Measurements from ENCODE around the gene AGRN. TPM values are rescaled to one million over a fixed set of nuclear protein-coding genes. Genes with fewer than 3 reads are reported as not detected.

AGRN gene
- total RNA-seq, 1 experiment from 2014 or later, result 134 TPM

GRCh38 chr1:1059494-1060280 lies 39.8 kb downstream of the AGRN start:
- TSS peak; percentile 68 for BruUV-seq (replicated peaks)
- no peaks in the 10 kb centered on the region for H3K27me3 ChIP-seq (ENCODE audit: insufficient read depth, low read length)
- peak overlapping the region; percentile 98 for H3K4me2 ChIP-seq (ENCODE audit: low read length)
- intact Hi-C loops (cut with micrococcal nuclease), result loop anchor here (5.0 kb wide), 2 partner anchors 42 to 77 kb away; partner anchors contain the start of gene PERM1
- H3K4me3 ChIP-seq (replicated peaks in 1 of 2; ENCODE audit: low read depth in 1 of 2, low read length in 2 of 2), result peak overlapping the region; percentile 69 to 71
- peak overlapping the region; percentile 69; the same call in 1 of the 2 replicates for H3K27ac ChIP-seq (ENCODE audit: low read depth, low read length)
- ChIA-PET POLR2A (interaction anchor here (1.1 to 1.2 kb wide), 4 partner anchors 39 to 53 kb away, joined by 3 to 4 read pairs (median 4); partner anchors contain the start of gene ISG15), RAD21 (ENCODE audit: low non-redundant PET in 1 of 2, low total read pairs in 2 of 2, uncharacterized antibody in 2 of 2, unreplicated experiment in 2 of 2) (no interaction called here), CTCF (interaction anchor here (1.2 to 1.8 kb wide), 4 partner anchors 14 to 52 kb away, joined by 3 to 5 read pairs (median 4); partner anchors contain the start of gene RNF223)
- no peaks in the 10 kb centered on the region for H3K9me3 ChIP-seq (ENCODE audit: control insufficient read depth in 1 of 2, insufficient read depth in 1 of 2, low read depth in 1 of 2, low read length in 2 of 2)
- DNase-seq (ENCODE audit: low read depth, low spot score), result no peak
- peaks cover 0 to 3% of the 10 kb centered on the region in 2 experiments; a peak in 1 of 4 replicates for H3K36me3 ChIP-seq (ENCODE audit: control insufficient read depth in 1 of 2, insufficient read depth in 2 of 2, low read length in 2 of 2)
- H3K9me2 ChIP-seq (ENCODE audit: insufficient read depth), result no peaks in the 10 kb centered on the region
- TF ChIP-seq POLR2AphosphoS5 (IDR thresholded peaks at IDR 0.05; ENCODE audit: low read depth, low read length), result peak; percentile 77
- peak; percentile 56 for TF ChIP-seq POLR2A (IDR thresholded peaks at IDR 0.05; ENCODE audit: borderline replicate concordance, extremely low read depth, insufficient read depth, insufficient read length)
- no peak for TF ChIP-seq EGR1 (IDR thresholded peaks at IDR 0.05; ENCODE audit: low read depth)
- peak; percentile 36; the same call in 1 of the 2 replicates for TF ChIP-seq ZFX (IDR thresholded peaks at IDR 0.05)
- no peak for TF ChIP-seq ZBTB33 (IDR thresholded peaks at IDR 0.05; ENCODE audit: extremely low read depth, insufficient replicate concordance, low read length)
- H3K79me2 ChIP-seq (ENCODE audit: insufficient read depth, low read length), result no peaks in the 10 kb centered on the region
- no peak overlapping the region for H2AFZ ChIP-seq (ENCODE audit: low read depth, low read length, poor library complexity, severe bottlenecking)
- peaks cover 33 to 66% of the 10 kb centered on the region in 2 experiments for H3K4me1 ChIP-seq (ENCODE audit: control insufficient read depth in 1 of 2, insufficient read depth in 2 of 2, low read length in 2 of 2)
- peak; percentile 69 for ATAC-seq
- peak overlapping the region; percentile 64 for H3K9ac ChIP-seq (ENCODE audit: low read length)
- H4K20me1 ChIP-seq (ENCODE audit: insufficient read depth), result no peaks in the 10 kb centered on the region

Measured in HCT116 (cell line).